Stimulated activated CD4-positive, alpha-beta T cell treated with anti-CD3 and anti-CD28 coated beads, Interleukin-15, amount 100 ng/mL, for 24 hours (primary cell): ENCODE measurements around the gene CERS6.
"Not testable (repeated sequence)": the region's sequence is repeated elsewhere in the genome, so short reads cannot be mapped to it uniquely, and the experiment has no call there.

ENCODE experiments used
- DNase-seq: peaks from one replicate; pipeline ENCODE4 v3.0.0-alpha.2; 2020

The CERS6 gene

DNA sequence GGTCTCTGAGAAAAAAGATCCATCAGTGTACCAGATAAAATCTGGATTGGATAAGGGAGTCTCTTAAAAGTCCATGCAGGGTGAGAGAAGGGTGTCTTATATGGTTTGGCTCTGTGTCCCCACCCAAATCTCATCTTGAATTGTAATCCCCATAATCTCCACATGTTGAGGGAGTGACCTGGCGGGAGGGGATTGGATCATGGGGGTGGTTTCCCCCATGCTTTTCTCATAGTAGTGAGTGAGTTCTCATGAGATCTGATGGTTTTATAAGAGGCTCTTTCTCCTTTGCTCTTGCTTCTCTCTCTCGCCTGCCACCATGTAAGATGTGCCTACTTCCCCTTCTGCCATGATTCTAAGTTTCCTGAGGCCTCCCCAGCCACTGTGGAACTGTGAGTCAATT is 46.8 kb downstream of the CERS6 start:
- not testable (repeated sequence) for DNase-seq

DNA sequence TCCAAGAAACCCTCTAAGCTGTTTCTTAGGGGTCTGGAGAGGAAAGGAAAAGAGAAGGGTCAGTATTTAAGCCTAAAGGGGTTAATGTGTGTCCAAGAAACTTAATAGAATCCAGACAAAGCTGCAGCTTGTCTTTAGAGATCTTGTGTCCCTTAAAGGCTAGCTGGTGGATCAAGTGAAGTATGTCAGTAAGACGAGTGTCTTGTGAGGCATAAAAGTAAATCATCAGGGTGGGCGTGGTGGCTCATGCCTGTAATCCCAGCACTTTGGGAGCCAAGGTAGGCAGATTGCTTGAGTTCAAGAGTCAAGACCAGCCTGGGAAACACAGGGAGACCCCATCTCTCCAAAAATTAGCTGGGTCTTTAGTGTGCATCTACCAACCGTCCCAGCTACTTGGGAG is 47.8 kb downstream of the CERS6 start:
- DNase-seq, result no peak

DNA sequence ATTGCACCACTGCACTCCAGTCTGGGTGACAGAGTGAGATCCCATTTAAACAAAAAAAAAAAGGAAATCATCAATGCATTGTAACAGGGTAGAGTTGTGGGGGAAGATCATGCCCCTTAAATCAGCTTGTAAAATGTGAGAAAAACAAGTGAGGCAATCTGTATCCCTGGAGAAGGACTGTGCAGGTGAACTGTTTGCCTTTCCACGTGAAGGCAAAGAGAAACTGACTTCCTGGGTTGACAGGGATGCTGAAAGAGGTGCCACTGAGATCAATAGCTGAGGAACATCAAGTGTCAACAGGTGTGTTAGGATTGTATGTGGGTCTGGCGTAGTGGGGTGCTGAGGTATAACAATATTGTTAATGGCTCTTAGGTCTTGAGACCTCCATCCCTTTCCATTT is 48.3 kb downstream of the CERS6 start:
- no peak for DNase-seq

DNA sequence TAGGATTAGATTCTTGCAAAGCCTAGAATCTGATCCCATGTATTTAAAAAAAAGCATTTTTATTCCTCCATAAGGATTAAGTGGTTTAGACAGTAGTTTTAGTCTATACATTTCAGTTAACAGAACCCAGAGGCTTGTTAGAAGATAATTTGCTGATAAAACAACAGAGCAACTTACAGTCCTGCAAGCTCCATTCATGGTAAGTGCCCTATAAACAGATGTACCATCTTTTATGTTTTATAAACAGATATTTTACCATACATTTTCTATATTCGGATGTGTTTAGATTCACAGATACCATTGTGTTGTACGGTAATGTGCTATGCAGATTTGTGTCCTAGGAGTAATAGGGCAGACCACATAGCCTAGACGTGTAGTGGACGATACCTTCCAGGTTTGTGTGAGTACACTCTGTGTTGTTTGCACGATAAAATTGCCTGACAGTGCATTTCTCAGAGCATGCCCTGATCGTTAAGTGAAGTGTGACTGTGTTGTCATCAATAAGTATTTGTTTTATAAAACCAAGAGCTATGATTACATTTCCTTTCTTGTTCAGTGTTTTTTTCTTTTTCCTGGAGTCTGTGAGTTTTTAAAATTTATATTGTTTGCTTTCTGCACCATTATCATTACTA is 54.2 kb downstream of the CERS6 start:
- DNase-seq, result no peak

DNA sequence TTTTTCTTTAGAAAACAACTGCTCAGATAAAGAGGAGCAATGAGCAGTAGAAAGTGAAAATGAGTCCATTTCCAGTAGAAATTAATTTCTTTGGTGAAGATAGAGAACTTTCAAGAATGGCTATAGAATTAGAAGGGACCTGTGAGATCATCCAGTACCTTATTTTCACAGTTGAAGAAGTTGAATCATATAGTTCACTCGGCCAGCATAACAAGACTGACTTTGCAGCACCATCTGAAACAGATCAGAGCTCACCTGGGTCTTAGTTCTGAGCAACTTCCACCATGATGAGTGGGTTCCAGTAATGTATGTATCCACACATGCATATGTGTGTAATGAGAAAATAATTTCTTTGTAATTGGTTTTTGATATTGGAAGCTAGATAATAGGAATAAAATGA is 58.6 kb downstream of the CERS6 start:
- DNase-seq, result no peak

DNA sequence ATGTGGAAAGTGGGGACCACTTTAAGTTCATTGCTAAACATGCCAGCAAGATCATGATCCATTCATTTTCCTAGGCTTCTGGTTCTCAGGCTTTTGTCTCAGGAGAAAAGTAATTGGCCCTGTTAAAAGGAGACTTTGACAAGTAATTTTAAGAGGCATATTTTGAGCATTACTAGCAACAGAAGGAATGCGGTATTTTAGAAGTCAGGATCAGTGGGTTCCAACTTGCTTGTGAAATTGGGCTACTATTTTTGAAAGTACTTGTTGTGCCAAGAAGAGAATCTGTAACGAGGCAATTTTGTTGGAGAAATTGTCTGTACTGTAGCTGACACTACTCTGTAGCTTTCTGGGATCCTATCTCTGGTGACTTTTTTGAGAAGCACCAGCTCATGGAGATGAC is 59.4 kb downstream of the CERS6 start:
- DNase-seq, result no peak

DNA sequence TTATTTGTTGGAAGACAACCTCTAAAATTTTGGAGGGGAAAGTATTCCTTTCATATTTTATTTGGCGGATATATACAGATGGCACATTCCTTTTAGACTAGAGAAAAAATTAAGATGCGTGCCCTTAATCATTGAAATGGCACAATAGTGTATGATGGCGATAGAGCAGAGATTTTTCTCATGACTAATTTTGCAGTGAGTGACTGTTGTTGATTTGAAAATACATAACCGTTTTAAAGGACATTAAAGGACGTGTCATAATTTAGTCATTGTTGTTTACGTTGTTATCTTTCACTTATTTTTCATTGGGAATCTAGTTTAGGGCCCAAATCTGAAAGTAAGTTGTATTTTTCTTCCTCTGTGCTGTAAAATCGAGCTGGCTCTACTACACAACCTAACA is 61.7 kb downstream of the CERS6 start:
- DNase-seq, result no peak

DNA sequence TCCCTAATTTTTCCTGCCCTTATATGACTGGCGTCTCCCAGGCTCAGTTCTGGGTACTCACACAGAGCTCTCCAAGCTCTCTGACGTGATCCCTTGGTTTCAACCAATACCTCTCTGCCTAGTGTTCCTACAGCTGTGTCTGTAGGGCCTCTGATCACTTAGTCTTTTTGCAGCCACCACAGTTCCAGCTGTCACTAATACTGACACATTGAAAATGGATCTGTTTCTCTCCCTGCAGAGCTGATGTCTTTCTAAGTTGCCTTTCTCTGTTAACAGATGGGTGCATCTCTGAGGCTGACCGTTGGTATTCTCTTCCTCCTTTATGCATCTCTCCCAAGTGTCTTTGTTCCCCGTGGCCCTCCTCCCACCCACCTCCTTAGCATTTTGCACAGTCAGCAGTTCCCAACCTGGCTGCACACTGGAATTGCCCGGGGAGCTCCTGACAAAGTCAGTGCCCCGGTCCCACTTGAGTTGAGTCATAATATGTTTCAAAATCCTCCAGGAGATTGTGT is 62.5 kb downstream of the CERS6 start:
- DNase-seq, result no peak

DNA sequence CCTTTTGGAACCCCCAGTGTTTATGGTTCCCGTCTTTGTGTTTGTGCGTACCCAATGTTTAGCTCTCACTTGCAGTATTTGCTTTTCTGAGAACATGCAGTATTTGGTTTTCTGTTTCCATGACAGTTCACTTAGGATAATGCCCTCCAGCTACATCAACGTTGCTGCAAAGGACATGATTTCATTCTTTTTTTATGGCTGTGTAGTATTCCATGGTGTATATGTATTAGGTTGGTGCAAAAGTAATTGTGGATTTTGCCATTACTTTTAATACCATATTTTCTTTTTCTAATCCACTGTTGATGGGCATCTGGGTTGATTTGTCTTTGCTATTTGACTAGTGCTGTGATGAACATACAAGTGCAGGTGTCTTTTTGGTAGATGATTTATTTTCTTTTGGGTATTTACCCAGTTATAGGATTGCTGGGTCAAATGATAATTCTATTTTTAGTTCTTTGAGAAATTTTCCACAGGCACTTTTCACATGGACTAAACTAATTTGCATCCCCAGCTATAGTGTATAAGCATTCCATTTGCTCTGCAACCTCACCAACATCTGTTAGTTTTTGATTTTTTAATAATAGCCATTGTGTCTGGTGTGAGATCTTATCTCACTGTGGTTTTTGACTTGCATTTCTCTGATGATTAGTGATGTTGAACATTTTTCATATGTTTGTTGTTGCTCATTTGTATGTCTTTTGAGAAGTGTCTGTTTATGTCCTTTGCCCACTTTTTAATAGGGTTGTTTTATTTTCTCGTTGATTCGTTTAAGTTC is 63.6 kb downstream of the CERS6 start:
- no peak for DNase-seq

DNA sequence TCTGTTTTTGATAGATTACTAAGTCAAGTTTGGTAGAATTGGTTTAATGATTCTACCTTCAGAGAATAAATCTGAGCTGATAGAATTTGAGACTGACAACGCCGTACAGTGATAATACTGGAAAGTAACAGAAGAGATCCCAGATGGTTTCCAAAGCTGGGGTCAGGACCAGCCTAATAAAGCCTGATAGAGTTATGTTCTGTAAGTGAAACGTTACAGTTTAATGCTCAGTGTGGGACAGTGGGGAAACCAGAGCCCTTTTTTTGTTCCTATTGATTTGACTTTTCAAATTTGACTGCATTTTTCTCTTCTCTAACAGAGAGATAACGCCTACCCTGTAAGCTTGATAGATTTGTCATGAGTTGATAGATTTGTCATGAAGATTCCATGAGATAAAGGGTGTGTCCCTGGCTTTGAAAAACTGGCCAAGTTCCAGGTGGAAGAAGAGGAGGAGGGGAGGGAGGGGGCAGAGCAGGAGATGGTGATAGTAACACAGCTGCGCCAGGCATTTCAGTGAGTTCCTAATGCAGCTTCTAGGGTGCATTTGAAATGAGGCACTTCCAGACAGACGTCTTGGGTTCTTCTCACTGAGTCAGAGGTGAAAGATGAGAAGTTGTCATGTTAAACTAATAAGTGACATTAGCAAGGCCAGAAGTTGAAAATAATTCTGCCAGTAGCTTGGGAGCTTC is 65.1 kb downstream of the CERS6 start:
- DNase-seq, result no peak

DNA sequence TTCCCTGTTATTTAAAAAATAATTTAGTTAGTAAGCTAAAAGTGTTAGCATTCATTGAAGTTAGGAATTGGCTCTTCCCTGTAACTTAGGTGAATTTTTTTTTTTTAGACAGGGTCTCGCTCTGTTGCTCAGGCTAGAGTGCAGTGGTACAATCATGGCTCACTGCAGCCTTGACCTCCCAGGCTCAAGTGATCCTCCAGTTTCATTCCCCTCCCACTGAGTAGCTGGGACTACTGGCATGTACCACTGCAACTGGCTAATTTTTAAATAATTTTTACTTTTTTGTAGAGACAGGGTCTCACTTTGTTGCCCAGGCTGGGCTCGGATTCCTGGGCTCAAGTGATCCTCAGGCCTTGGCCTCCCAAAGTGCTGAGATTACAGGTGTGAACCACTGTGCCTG is 66.4 kb downstream of the CERS6 start:
- no peak for DNase-seq

DNA sequence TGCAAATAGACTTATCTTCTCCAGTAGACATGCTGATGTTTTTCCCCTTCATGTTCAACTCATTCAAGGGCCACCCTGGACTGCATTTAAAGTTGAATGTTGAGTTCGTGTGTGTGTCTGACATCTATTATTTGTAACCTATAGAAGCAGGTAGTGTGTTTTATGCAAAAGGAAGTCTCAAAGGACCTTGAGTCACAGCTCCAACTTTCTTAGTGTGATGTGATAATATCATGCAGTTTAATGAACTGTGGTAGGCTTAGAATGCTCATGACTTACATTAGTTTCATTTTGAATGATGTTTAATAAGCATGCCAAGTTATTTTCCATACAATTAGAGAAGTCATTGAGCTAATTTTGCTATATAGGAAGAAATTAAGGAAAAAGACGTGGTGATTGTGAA is 67.9 kb downstream of the CERS6 start:
- no peak for DNase-seq

DNA sequence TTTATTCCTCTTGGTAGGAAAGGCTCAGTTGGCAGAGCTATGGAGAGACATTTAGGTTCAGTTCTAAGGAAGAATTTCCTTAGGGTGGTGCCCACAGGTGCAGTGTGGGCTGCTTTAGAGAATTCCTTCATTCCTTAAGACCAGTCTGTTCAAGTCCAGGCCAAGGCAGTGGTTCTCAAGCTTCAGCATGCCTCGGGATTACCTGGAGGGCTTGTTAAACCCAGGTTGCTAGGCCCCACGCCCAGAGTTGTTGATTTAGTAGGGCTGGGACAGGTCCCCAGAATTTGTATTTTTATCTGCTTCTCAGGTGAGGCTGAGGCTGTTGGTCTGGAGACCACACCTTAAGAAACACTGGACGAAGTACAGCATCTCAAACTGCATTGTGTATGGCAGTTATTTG is 68.9 kb downstream of the CERS6 start:
- DNase-seq, result no peak

DNA sequence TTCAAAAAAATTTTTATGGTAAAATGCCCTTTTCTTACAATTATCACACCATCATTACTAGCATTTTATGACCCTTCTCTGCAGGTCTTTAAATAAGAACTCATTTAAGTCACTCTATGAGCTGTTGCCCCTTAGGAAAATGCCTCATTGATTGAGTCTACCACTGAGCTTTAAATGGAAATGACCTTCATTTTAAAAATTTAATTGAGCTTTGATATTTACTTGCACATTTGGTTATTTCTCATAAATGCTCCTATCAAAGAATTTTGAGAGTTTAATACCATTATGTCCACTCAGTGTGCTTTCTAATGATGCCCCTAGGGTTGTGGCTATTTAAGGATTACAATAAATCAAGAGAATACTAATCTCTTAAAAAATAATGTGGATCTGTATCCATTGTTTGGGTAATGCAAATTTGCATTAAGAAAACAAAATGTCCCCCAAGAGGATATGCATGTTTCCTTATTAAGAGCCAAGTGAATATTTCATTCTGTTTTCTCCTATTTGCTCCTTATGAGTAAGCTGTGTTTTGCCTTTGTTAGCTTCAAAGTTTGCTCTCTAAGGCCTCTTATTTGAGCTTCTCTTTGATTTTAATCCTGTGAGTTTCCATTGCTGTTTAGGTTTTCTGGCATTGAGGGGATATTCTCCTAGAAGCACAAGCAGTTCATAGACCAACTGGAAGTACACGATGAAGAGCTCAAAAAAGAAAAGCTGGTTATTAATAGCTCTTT is 69.8 kb downstream of the CERS6 start:
- no peak for DNase-seq

DNA sequence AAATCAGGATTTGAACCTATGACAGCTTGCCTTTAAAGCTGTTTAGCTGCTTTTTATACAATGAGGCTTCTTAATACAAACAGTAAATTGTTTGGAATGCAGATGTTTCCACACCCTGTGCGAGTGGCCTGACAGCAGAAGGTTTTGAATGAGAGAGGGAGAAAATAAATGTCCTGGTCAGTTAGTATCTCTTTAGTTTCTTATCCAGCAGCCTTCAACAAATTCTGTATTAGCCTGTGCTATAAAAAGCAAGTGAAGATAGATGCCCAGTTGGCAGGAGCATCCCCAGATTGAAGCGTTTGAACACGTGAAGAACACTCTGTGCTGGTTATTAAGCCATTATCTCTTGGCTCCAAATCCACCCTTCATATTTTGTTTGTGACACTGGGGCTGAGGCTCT is 70.6 kb downstream of the CERS6 start:
- DNase-seq, result no peak

DNA sequence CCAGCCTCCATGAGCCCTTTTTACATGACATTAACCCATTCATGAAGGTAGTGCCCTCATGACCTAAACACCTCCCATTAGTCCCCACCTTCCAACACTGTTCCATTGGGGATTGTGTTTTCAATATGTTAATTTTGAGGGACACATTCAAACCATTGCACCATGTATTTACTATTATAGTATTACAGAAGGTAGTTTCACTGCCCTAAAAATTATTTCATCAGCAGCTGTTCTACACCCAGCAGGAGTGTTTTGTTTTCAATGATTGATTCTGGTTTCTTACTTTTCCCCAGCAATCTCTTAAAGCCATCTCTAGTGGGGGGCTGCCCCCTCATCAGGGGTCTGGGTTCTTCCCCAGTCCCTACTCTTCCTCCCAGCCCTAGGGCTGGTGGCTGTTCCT is 71.9 kb downstream of the CERS6 start:
- DNase-seq, result no peak

DNA sequence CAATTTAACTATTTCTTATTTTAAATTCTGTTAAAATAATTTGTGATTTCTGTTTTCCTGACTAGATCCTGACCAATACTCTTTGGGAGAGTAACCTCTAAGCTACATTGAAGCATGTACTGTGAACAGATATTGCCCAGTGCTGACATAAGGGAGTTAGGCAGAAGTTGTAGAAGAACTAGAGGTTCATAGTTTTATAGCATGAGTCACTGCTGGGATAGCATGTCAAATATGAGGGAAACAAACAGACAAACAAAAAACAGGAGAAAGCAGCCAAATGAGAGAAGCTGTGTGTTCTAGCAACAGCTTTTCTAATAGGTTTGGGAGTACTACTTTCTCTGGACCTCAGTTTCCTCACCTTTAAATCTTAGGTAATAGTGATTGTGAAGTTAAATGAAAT is 72.4 kb downstream of the CERS6 start:
- DNase-seq, result no peak

DNA sequence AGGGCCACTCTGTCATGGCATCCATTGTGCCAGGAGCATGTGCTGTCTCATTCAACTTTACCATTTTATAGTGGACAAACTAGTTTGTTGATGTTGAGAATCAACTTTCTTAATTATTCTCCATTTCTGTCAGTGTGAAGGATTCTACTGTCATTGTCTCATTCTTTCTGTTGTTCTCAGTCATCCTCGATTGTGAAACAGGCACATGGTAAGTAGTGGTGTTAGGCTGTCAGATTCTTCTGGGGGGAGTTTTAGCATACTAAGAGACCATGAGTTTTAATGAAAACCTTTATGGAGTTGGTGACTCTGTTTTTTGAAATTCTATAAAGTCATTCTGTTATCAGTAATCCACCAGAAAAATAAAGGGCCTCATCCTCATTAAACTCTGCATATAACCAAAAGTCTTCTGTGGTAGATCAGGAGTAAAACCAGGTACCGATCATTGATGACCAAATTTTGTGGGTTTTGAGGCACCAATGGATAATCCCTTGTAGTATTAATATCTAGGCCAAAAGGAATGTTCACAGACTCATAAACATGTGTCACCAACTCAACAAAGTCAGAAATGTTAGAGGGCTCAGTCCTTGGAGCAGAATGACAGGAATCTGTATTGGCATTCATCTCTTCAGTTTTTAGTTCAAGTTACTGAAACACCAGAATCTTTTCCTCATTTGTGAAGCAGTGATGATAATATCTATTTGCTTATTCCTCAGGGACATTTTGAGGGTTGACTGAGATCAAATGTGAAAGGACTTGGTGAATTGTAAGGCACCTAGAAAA is 73.2 kb downstream of the CERS6 start:
- DNase-seq, result no peak

DNA sequence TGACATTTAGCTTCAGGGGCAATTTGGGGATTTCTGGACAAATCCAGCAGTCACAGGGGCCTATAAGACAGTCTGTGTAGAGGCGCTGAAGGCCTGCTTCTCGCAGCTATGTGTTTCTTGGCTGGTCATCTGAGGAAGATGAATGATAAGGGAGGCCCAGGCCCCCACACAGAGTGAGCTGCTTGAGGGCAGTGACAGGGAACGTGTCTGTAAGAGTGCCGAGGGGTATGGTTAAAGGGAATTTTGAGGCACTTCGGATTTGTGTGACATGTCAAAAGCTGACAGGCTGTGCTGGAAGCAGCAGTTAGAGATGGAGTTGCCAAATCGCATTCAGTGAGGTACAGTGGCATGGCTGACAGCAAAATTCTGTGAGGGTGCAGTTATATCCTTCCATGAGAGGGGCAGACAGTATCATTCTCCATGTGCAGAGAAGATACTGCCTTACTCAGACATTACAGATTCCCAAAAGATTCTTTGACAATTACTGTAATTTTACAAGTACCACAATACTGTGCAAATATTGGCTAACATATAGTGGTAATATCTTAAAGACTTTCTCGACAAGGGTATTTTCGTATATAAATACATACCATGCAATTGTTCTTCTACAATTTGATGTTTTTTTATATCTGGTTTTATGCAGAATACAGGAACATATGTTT is 74.0 kb downstream of the CERS6 start:
- DNase-seq, result no peak

DNA sequence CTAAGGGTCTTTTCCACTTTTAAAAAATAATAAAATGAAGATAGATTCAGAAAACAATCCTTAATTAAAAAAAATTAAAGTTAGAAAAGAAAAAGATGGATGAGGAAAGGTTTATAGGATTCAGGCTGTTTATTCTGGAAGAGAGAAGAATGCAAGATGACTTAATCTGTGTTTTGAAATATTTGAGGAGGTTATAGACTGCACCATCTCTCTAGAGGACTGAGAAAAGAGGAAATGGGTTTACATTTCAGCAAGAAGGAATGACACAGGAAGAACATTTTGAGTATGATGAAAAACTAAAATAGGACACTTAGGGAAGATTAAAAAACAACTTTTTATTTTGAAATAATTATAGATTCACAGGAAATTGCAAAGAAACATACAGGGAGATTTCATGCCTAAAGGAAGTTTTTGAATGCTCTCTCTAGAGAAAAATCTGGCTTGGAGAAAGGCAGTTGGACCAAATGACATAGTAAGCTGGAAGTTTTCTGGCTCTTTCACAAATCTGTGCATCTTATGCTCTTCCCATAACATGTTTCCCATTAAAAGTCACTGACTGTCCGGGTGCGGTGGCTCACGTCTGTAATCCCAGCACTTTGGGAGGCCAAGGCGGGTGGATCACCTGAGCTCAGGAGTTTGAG is 75.0 kb downstream of the CERS6 start:
- DNase-seq, result no peak

DNA sequence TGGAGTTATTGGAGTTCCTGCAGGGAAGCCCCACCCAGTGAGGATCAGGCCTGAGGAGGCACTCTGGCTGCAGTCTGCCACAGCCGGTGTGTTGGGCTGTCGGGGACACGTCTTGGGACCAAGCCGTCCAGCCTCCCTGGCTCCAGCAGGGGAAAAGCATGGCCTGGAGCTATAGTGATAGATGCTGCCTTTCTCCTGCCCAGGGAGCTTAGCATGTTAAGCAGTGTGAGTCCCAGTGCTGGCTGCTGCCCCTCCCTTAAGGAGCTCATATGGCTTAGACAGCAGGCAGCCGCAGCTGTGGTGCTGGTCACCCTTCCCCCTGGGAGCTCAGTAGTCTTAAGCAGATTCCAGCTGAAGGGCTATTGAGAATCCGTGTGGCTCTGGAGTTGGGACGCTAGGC is 78.9 kb downstream of the CERS6 start:
- DNase-seq, result no peak
